ENCODE data around the gene KLHL2. TPM values are rescaled to one million over a fixed set of nuclear protein-coding genes. Genes with fewer than 3 reads are reported as not detected.

Gene KLHL2
- total and polyA plus RNA-seq, 2 of the 13 experiments (the other 11 are each of a cell fraction or from before 2014, with no cell fraction given): 9.2 to 17.6 TPM

DNA sequence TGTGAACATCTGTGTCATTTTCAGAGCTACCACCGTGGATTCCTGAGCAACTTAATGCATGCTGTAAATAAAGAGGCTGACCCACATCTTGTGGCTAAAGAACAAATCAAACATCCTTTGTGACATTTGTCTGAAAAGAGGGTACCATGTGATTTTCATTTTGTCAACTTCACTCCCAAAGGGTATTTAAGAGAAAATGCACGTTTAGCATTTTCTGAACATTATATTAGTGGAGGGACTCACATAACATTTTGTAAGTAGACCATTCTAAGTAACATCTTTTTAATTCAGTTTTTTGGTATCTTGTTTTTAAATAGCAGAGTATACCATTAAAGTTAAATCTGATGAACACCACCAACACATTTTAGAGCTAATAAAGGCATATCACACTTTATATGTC, 154.4 kb downstream of the KLHL2 start:
- Histone ChIP-seq H4K20me1 (ENCODE audit: insufficient read depth, low read length) (no peaks in the 10 kb centered on the region), H2AFZ (ENCODE audit: low read length) (no peak overlapping the region), H3K4me3 (replicated peaks in 1 of 3; ENCODE audit: insufficient read depth in 1 of 3, low read depth in 2 of 3, low read length in 3 of 3) (no peak overlapping the region), H3K4me1 (ENCODE audit: insufficient read depth, low read length) (peaks cover 37% of the 10 kb centered on the region), H3K9ac (ENCODE audit: insufficient read depth, low read depth, low read length) (no peak overlapping the region), H3K9me3 (ENCODE audit: low read length) (no peaks in the 10 kb centered on the region), H3K36me3 (replicated peaks in 1 of 2; ENCODE audit: control insufficient read depth in 1 of 2, insufficient read depth in 2 of 2, low read length in 2 of 2) (no peaks in the 10 kb centered on the region), H3K79me2 (ENCODE audit: insufficient read depth, low read length) (no peaks in the 10 kb centered on the region), H3K27ac (ENCODE audit: extremely low read length, insufficient read depth, low read length) (no peak overlapping the region), H3K4me2 (ENCODE audit: low read depth, low read length) (no peak overlapping the region), H3K27me3 (ENCODE audit: control insufficient read depth in 1 of 2, insufficient read depth in 2 of 2, low read length in 2 of 2) (no peaks in the 10 kb centered on the region)
- POLR2A ChIA-PET: no interaction called here
- CTCF ChIA-PET (ENCODE audit: low intra/inter-chr PET ratio, low total read pairs): no interaction called here
- intact Hi-C loops (cut with micrococcal nuclease; ENCODE audit: unreplicated experiment): no loop called here
- BruUV-seq (replicated peaks): no TSS peak
- ATAC-seq (no peak), DNase-seq (ENCODE audit: low spot score) (no peak), FAIRE-seq (no peak)
- TF ChIP-seq THAP11 (CRISPR knock-in tag; IDR thresholded peaks at IDR 0.05) (no peak), MAFF (IDR thresholded peaks at IDR 0.05; ENCODE audit: low read depth, low read length) (peak; percentile 65), MAFK (conservative IDR thresholded peaks at IDR 0.05 in 1 of 2, IDR thresholded peaks at IDR 0.05 in 1 of 2; ENCODE audit: low read length in 2 of 2) (peak; percentile 75 to 80)
- TF ChIP-seq, protein P1, sequence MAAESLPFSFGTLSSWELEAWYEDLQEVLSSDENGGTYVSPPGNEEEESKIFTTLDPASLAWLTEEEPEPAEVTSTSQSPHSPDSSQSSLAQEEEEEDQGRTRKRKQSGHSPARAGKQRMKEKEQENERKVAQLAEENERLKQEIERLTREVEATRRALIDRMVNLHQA (CRISPR knock-in tag; IDR thresholded peaks at IDR 0.05): no peak
- WGBS (ENCODE audit: low lambda C conversion rate): 79% methylated on average over 2 of the region's 2 CpGs
- in situ Hi-C loops (cut with HindIII; ENCODE audit: extremely low pct_ligation_motif_present, low pct_unique_long_range_greater_than_20kb): no loop called here

GRCh38 chr4:165364452-165365080, 157.2 kb downstream of the KLHL2 start:
- CTCF ChIA-PET (ENCODE audit: low intra/inter-chr PET ratio, low total read pairs): no interaction called here
- Histone ChIP-seq H4K20me1 (ENCODE audit: insufficient read depth, low read length) (no peaks in the 10 kb centered on the region), H3K27me3 (ENCODE audit: control insufficient read depth in 1 of 2, insufficient read depth in 2 of 2, low read length in 2 of 2) (no peaks in the 10 kb centered on the region), H3K9ac (ENCODE audit: insufficient read depth, low read depth, low read length) (no peak overlapping the region), H2AFZ (ENCODE audit: low read length) (peak overlapping the region; percentile 49), H3K79me2 (ENCODE audit: insufficient read depth, low read length) (no peaks in the 10 kb centered on the region), H3K27ac (ENCODE audit: extremely low read length, insufficient read depth, low read length) (no peak overlapping the region), H3K4me1 (ENCODE audit: insufficient read depth, low read length) (peaks cover 59% of the 10 kb centered on the region), H3K36me3 (replicated peaks in 1 of 2; ENCODE audit: control insufficient read depth in 1 of 2, insufficient read depth in 2 of 2, low read length in 2 of 2) (no peaks in the 10 kb centered on the region), H3K4me3 (replicated peaks in 1 of 3; ENCODE audit: insufficient read depth in 1 of 3, low read depth in 2 of 3, low read length in 3 of 3) (no peak overlapping the region), H3K4me2 (ENCODE audit: low read depth, low read length) (0 out of 2 replicates have a peak overlapping the region, but pooled peaks have one; percentile 15), H3K9me3 (ENCODE audit: low read length) (no peaks in the 10 kb centered on the region)
- POLR2A ChIA-PET: interaction anchor here (0.8 to 6.9 kb wide), 5 partner anchors 9 to 252 kb away, joined by 3 to 43 read pairs (median 4); partner anchors contain the start of genes CPE, MSMO1 and TMEM192
- no peak for FAIRE-seq
- DNase-seq (ENCODE audit: low spot score): peak; percentile 31
- intact Hi-C loops (cut with micrococcal nuclease; ENCODE audit: unreplicated experiment): no loop called here
- in situ Hi-C loops (cut with HindIII; ENCODE audit: extremely low pct_ligation_motif_present, low pct_unique_long_range_greater_than_20kb): no loop called here
- ATAC-seq: peak; percentile 5; the same call in 1 of the 3 replicates
- WGBS (ENCODE audit: low lambda C conversion rate): 65% methylated on average over 2 of the region's 2 CpGs
- BruUV-seq (replicated peaks): no TSS peak
- no peak for TF ChIP-seq ZBTB42 (CRISPR knock-in tag; IDR thresholded peaks at IDR 0.05)
- TF ChIP-seq, protein P2, sequence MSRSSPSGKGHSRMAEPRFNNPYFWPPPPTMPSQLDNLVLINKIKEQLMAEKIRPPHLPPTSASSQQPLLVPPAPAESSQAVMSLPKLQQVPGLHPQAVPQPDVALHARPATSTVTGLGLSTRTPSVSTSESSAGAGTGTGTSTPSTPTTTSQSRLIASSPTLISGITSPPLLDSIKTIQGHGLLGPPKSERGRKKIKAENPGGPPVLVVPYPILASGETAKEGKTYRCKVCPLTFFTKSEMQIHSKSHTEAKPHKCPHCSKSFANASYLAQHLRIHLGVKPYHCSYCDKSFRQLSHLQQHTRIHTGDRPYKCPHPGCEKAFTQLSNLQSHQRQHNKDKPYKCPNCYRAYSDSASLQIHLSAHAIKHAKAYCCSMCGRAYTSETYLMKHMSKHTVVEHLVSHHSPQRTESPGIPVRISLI (CRISPR knock-in tag; IDR thresholded peaks at IDR 0.05; ENCODE audit: borderline replicate concordance): no peak
- TF ChIP-seq GATAD2A (CRISPR knock-in tag; IDR thresholded peaks at IDR 0.05): 0 out of 2 replicates have a peak, but pooled peaks have one; percentile 25
- TF ChIP-seq ZNF333 (CRISPR knock-in tag; IDR thresholded peaks at IDR 0.05; ENCODE audit: borderline replicate concordance): no peak
- no peak for TF ChIP-seq ZNF616 (CRISPR knock-in tag; IDR thresholded peaks at IDR 0.05; ENCODE audit: low read depth)
- TF ChIP-seq SOX13 (IDR thresholded peaks at IDR 0.05): no peak
- TF ChIP-seq SOX13 (CRISPR knock-in tag; conservative IDR thresholded peaks at IDR 0.05 in 1 of 2, IDR thresholded peaks at IDR 0.05 in 1 of 2): peak in 1 of 2 experiments; percentile 14; a peak in 1 of 4 replicates
- no peak for TF ChIP-seq ATF6 (CRISPR knock-in tag; conservative IDR thresholded peaks at IDR 0.05)
- no peak for TF ChIP-seq SETDB1 (CRISPR knock-in tag; IDR thresholded peaks at IDR 0.05; ENCODE audit: borderline replicate concordance)
- TF ChIP-seq TCF12 (IDR thresholded peaks at IDR 0.05): no peak
- TF ChIP-seq TCF12 (CRISPR knock-in tag; IDR thresholded peaks at IDR 0.05): no peak
